GM12872 (cell line): ENCODE results near the gene RNF152.

ENCODE experiments used
- CTCF ChIP-seq: IDR thresholded peaks from 3 replicates; pipeline ENCODE4 v1.5.1; 2011; ENCODE audit warnings: low read depth, mild to moderate bottlenecking, low read length, moderate library complexity; ENCODE audit not compliant: insufficient read depth

The RNF152 gene

GRCh38 chr18:61765097-61765496 lies 127.7 kb downstream of the RNF152 start:
- TF ChIP-seq CTCF: no peak

- TF ChIP-seq CTCF: no peak
These were observed 128.4 kb downstream of the RNF152 start for GRCh38 chr18:61764381-61764780.

- no peak for TF ChIP-seq CTCF
These were observed 130.9 kb downstream of the RNF152 start for GRCh38 chr18:61761875-61762274.
